GM18951 (cell line): Measurements from ENCODE around the gene DENND1A.

Source experiments
- POLR2A ChIP-seq: IDR thresholded peaks from 4 replicates; pipeline ENCODE4 v1.6.1; 2011; ENCODE audit warnings: mild to moderate bottlenecking; ENCODE audit not compliant: insufficient read length, insufficient read depth; ENCODE audit errors: extremely low read depth
- in situ Hi-C: fragments of 300-500 bp; cut with MboI; formaldehyde crosslinking; loops from one replicate; pipeline ENCODE4 v1.12.0; 2022; ENCODE audit warnings: low sequenced_read_pairs, mixed read lengths, inconsistent platforms; ENCODE audit not compliant: unreplicated experiment

The DENND1A gene

GRCh38 chr9:123518338-123518737, 411.6 kb downstream of the DENND1A start:
- TF ChIP-seq POLR2A: no peak
- in situ Hi-C loops: no loop called here

GRCh38 chr9:123517512-123517911, 412.4 kb downstream of the DENND1A start:
- in situ Hi-C loops: no loop called here
- no peak for TF ChIP-seq POLR2A

- in situ Hi-C loops: no loop called here
- no peak for TF ChIP-seq POLR2A
These were observed 415.2 kb downstream of the DENND1A start for GRCh38 chr9:123514766-123515165.

- TF ChIP-seq POLR2A: no peak
- in situ Hi-C loops: no loop called here
These were observed 416.4 kb downstream of the DENND1A start for GRCh38 chr9:123513554-123513953.

- in situ Hi-C loops: no loop called here
- no peak for TF ChIP-seq POLR2A
These were observed 418.3 kb downstream of the DENND1A start for GRCh38 chr9:123511326-123512277.

- in situ Hi-C loops: no loop called here
- TF ChIP-seq POLR2A: no peak
These were observed 420.3 kb downstream of the DENND1A start for GRCh38 chr9:123509646-123510045.

- TF ChIP-seq POLR2A: no peak
- in situ Hi-C loops: no loop called here
These were observed 421.9 kb downstream of the DENND1A start for GRCh38 chr9:123508048-123508447.

GRCh38 chr9:123505496-123505895, 424.4 kb downstream of the DENND1A start:
- in situ Hi-C loops: no loop called here
- no peak for TF ChIP-seq POLR2A

- TF ChIP-seq POLR2A: no peak
- in situ Hi-C loops: no loop called here
These were observed 429.6 kb downstream of the DENND1A start for GRCh38 chr9:123500336-123500735.

- no peak for TF ChIP-seq POLR2A
- in situ Hi-C loops: no loop called here
These were observed 432.1 kb downstream of the DENND1A start for GRCh38 chr9:123497830-123498229.

GRCh38 chr9:123495731-123496130, 434.2 kb downstream of the DENND1A start:
- no peak for TF ChIP-seq POLR2A
- in situ Hi-C loops: no loop called here

- in situ Hi-C loops: no loop called here
- no peak for TF ChIP-seq POLR2A
These were observed 436.3 kb downstream of the DENND1A start for GRCh38 chr9:123493627-123494026.

- TF ChIP-seq POLR2A: no peak
- in situ Hi-C loops: no loop called here
These were observed 439.2 kb downstream of the DENND1A start for GRCh38 chr9:123490688-123491087.

- in situ Hi-C loops: no loop called here
- TF ChIP-seq POLR2A: no peak
These were observed 441.1 kb downstream of the DENND1A start for GRCh38 chr9:123488722-123489321.
